SK-MEL-5 (cell line): Measurements from ENCODE around the gene SORCS2. TPM values are rescaled to one million over a fixed set of nuclear protein-coding genes. Genes with fewer than 3 reads are reported as not detected.

Source experiments
- DNase-seq: peaks from one replicate; pipeline ENCODE4 v3.0.0-alpha.2; 2016; ENCODE audit warnings: low read depth, low spot score
- in situ Hi-C: cut with HindIII; loops from 2 replicates; pipeline ENCODE4 v1.10.0; 2016; ENCODE audit warnings: low sequenced_read_pairs, high pct_unique_total_duplicates, low pct_unique_long_range_greater_than_20kb
- total RNA-seq: library from RNA; depleted of rRNA; stranded (reverse); fragments of >200 nt; shearing (Covaris generic); gene quantifications from 2 replicates; pipeline ENCODE4 v1.2.3, GENCODE V29; 2014

The SORCS2 gene
- total RNA-seq, 1 experiment from 2014 or later = not detected

- no peak for DNase-seq
- in situ Hi-C loops = no loop called here
Observed at GRCh38 chr4:7282786-7283440, 90.6 kb downstream of the SORCS2 start.

- DNase-seq = no peak
- in situ Hi-C loops = no loop called here
Observed at GRCh38 chr4:7285244-7286094, 93.1 kb downstream of the SORCS2 start.

- no peak for DNase-seq
- in situ Hi-C loops = no loop called here
Observed at GRCh38 chr4:7286170-7286569, 93.8 kb downstream of the SORCS2 start.

- in situ Hi-C loops = no loop called here
- DNase-seq = no peak
Observed at GRCh38 chr4:7286798-7287197, 94.5 kb downstream of the SORCS2 start.

- DNase-seq = peak; percentile 56
- in situ Hi-C loops = no loop called here
Observed at GRCh38 chr4:7287274-7287917, 95.1 kb downstream of the SORCS2 start.

- no peak for DNase-seq
- in situ Hi-C loops = no loop called here
Observed at GRCh38 chr4:7287918-7288280, 95.6 kb downstream of the SORCS2 start.

- in situ Hi-C loops = no loop called here
- no peak for DNase-seq
Observed at GRCh38 chr4:7288751-7289523, 96.6 kb downstream of the SORCS2 start.

- DNase-seq = no peak
- in situ Hi-C loops = no loop called here
Observed at GRCh38 chr4:7289589-7289988, 97.3 kb downstream of the SORCS2 start.

- in situ Hi-C loops = no loop called here
- DNase-seq = peak; percentile 54
Observed at GRCh38 chr4:7291372-7292114, 99.2 kb downstream of the SORCS2 start.

GRCh38 chr4:7293703-7294102 is 101.4 kb downstream of the SORCS2 start:
- in situ Hi-C loops = no loop called here

GRCh38 chr4:7294176-7294756 is 101.9 kb downstream of the SORCS2 start:
- in situ Hi-C loops = no loop called here
- DNase-seq = no peak

More at GRCh38 chr4:7293703-7294102, 101.4 kb downstream of the SORCS2 start:
- DNase-seq = no peak

- peak; percentile 60 for DNase-seq
- in situ Hi-C loops = no loop called here
Observed at GRCh38 chr4:7295197-7295910, 103.0 kb downstream of the SORCS2 start.

- in situ Hi-C loops = no loop called here
- DNase-seq = peak; percentile 43
Observed at GRCh38 chr4:7295911-7296660, 103.7 kb downstream of the SORCS2 start.

GRCh38 chr4:7296661-7297335 is 104.5 kb downstream of the SORCS2 start:
- in situ Hi-C loops = no loop called here
- DNase-seq = no peak

- DNase-seq = no peak
- in situ Hi-C loops = no loop called here
Observed at GRCh38 chr4:7297374-7297773, 105.0 kb downstream of the SORCS2 start.
